Kidney (tissue), 14 donors: ENCODE data around the gene PRSS37. TPM values are rescaled to one million over a fixed set of nuclear protein-coding genes. Genes with fewer than 3 reads are reported as not detected.

Experiments
- DNase-seq, 5 donors: peaks; one replicate each; pipeline ENCODE4 v3.0.0-alpha.2; 2013 to 2020
- FAIRE-seq: peaks from 2 replicates; lab custom pipeline; 2012; peaks lifted over from hg19 to GRCh38; lab: Jason Lieb, UNC
- H3K27ac ChIP-seq, 2 donors: one replicate each; pipeline ENCODE4 v1.7.0; 2013; ENCODE audit warnings: low read depth in 2 of 2, low read length in 2 of 2, inconsistent platforms in 1 of 2
- H3K27me3 ChIP-seq: one replicate; pipeline ENCODE4 v1.7.1; 2013; ENCODE audit warnings: low read length, inconsistent platforms; ENCODE audit not compliant: control insufficient read depth, insufficient read depth
- H3K36me3 ChIP-seq, 3 donors: one replicate each; pipeline versions ENCODE4 v1.7.0 to v1.7.1; 2013; ENCODE audit warnings: low read length in 3 of 3, control low read depth in 1 of 3, inconsistent platforms in 1 of 3; ENCODE audit not compliant: insufficient read depth in 3 of 3, control insufficient read depth in 2 of 3
- H3K4me1 ChIP-seq, 3 donors: one replicate each; pipeline versions ENCODE4 v1.7.0 to v1.7.1; 2013; ENCODE audit warnings: low read length in 3 of 3, inconsistent platforms in 1 of 3, low read depth in 1 of 3; ENCODE audit not compliant: control insufficient read depth in 2 of 3, insufficient read depth in 2 of 3
- H3K4me3 ChIP-seq, 3 donors: one replicate each; pipeline versions ENCODE4 v1.7.0 to v1.8.1; 2013; ENCODE audit warnings: low read length in 3 of 3, control low read depth in 1 of 3, inconsistent platforms in 1 of 3
- H3K9ac ChIP-seq, 3 donors: one replicate each; pipeline versions ENCODE4 v1.7.0 to v1.7.1; 2013; ENCODE audit warnings: low read length in 3 of 3, control low read depth in 1 of 3, inconsistent platforms in 1 of 3
- H3K9me3 ChIP-seq, 3 donors: one replicate each; pipeline versions ENCODE4 v1.7.0 to v1.7.1; 2013; ENCODE audit warnings: low read length in 3 of 3, control low read depth in 1 of 3, inconsistent platforms in 1 of 3; ENCODE audit not compliant: control insufficient read depth in 2 of 3, insufficient read depth in 1 of 3
- intact Hi-C: fragments of 100-400 bp; cut with DNase I; formaldehyde crosslinking; loops from one replicate; pipeline ENCODE4 v1.11.1; 2022
- polyA plus RNA-seq: library from polyadenylated mRNA; stranded (reverse); fragments of 350-450 nt; fragmentation: Illumina TruSeq; extraction: RNeasy Lipid Tissue Mini Kit (QIAGEN cat#74804); gene quantifications from one replicate; pipeline ENCODE4 v1.2.3, GENCODE V29; 2014; ENCODE audit warnings: low read depth, low replicate concordance; ENCODE audit not compliant: insufficient read depth
- total RNA-seq: library from RNA; stranded (reverse); fragmentation: NEBNext Ultra II Directional; extraction: Animal tissue kit (Norgen Biotek cat#: 25700); gene quantifications from one replicate; pipeline ENCODE4 v1.2.1, GENCODE V29; 2021
- TF ChIP-seq, protein P1 (sequence below): IDR thresholded peaks from 3 replicates; pipeline ENCODE4 v1.5.1; 2012; ENCODE audit warnings: mild to moderate bottlenecking, moderate library complexity, borderline replicate concordance; ENCODE audit not compliant: insufficient read depth; ENCODE audit errors: extremely low read depth
- donor health status: control.
- donor health status: control.
- donor health status: control.
- donor health status: control.
- donor health status: control.
- donor health status: DM: yes; HTN: yes; CAD: no.
- donor health status: Normal renal cell carcinoma (clear cell type).

PRSS37 gene
- total and polyA plus RNA-seq, 2 donors from 2014 or later = not detected

DNA sequence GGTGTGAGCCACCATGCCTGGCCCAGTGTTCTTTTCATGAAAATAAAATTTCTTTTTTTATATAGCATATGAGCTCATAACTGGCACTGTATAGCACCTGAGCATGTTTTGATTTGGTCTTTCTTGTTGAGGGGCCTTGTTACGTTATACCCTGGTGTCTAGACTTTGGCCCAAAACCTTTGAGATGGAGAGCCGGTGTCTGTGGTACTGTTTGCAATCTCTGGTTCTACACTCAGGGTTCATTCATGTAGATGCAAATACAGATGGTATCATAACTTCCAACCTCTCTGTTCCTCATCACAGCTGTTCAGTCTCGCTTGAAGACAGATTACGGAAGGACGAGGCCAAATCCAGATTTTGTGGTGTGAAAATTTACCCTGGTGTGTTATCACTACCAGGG is 51.4 kb downstream of the PRSS37 start, which contains the start of gene TAS2R5:
Gene TAS2R5 (plus strand): TSS at position 301 of the 400 bp plus-strand sequence. CDS start 145 bp downstream, outside the sequence.
- Histone ChIP-seq H3K9me3 (no peaks in the 10 kb centered on the region), H3K27me3 (no peaks in the 10 kb centered on the region), H3K36me3 (peaks cover 0 to 5% (median 0%) of the 10 kb centered on the region in 3 donors), H3K4me1 (no peaks in the 10 kb centered on the region), H3K9ac (no peak within 1 kb of the TSS), H3K4me3 (no peak within 1 kb of the TSS), H3K27ac (no peak within 1 kb of the TSS)
- FAIRE-seq = no peak
- TF ChIP-seq, protein P1, sequence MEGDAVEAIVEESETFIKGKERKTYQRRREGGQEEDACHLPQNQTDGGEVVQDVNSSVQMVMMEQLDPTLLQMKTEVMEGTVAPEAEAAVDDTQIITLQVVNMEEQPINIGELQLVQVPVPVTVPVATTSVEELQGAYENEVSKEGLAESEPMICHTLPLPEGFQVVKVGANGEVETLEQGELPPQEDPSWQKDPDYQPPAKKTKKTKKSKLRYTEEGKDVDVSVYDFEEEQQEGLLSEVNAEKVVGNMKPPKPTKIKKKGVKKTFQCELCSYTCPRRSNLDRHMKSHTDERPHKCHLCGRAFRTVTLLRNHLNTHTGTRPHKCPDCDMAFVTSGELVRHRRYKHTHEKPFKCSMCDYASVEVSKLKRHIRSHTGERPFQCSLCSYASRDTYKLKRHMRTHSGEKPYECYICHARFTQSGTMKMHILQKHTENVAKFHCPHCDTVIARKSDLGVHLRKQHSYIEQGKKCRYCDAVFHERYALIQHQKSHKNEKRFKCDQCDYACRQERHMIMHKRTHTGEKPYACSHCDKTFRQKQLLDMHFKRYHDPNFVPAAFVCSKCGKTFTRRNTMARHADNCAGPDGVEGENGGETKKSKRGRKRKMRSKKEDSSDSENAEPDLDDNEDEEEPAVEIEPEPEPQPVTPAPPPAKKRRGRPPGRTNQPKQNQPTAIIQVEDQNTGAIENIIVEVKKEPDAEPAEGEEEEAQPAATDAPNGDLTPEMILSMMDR = no peak
- intact Hi-C loops = no loop called here
- no peak for DNase-seq

GRCh38 chr7:141788296-141788695 is 53.0 kb downstream of the PRSS37 start:
- H3K4me1 ChIP-seq = no peaks in the 10 kb centered on the region
- H3K36me3 ChIP-seq = peaks cover 0 to 5% (median 0%) of the 10 kb centered on the region in 3 donors
- H3K4me3 ChIP-seq = no peak overlapping the region
- intact Hi-C loops = no loop called here
- no peaks in the 10 kb centered on the region for H3K9me3 ChIP-seq
- no peaks in the 10 kb centered on the region for H3K27me3 ChIP-seq
- TF ChIP-seq, protein P1 = no peak
- DNase-seq (peak in 1 of 5 donors; percentile 5), FAIRE-seq (no peak)
- no peak overlapping the region for H3K9ac ChIP-seq
- H3K27ac ChIP-seq = no peak overlapping the region

Other genes with a start within 250 kb of the PRSS37 start
- 22.6 TPM for gene DENND11, start 139.3 kb downstream of the PRSS37 start, total RNA-seq
- gene DENND11, start 139.3 kb downstream of the PRSS37 start, polyA plus RNA-seq = 6.1 TPM
- 0.06 TPM for gene WEE2, start 133.1 kb downstream of the PRSS37 start, total RNA-seq
- 0.13 TPM for gene WEE2, start 133.1 kb downstream of the PRSS37 start, polyA plus RNA-seq
- 90.2 TPM for gene SSBP1, start 103.1 kb downstream of the PRSS37 start, total RNA-seq
- 190 TPM for gene SSBP1, start 103.1 kb downstream of the PRSS37 start, polyA plus RNA-seq
- gene TAS2R3, start 77.4 kb downstream of the PRSS37 start, total RNA-seq = 2.7 TPM
- gene TAS2R3, start 77.4 kb downstream of the PRSS37 start, polyA plus RNA-seq = not detected
- gene TAS2R4, start 64.8 kb downstream of the PRSS37 start, total RNA-seq = 2.5 TPM
- not detected for gene TAS2R4, start 64.8 kb downstream of the PRSS37 start, polyA plus RNA-seq
- 2.5 TPM for gene TAS2R5, start 51.3 kb downstream of the PRSS37 start, total RNA-seq
- not detected for gene TAS2R5, start 51.3 kb downstream of the PRSS37 start, polyA plus RNA-seq
- gene OR9A4, start 74.9 kb upstream of the PRSS37 start, total RNA-seq = 0.22 TPM
- not detected for gene OR9A4, start 74.9 kb upstream of the PRSS37 start, polyA plus RNA-seq
- gene CLEC5A, start 105.5 kb upstream of the PRSS37 start, total RNA-seq = 2.9 TPM
- not detected for gene CLEC5A, start 105.5 kb upstream of the PRSS37 start, polyA plus RNA-seq
- not detected for gene TAS2R38, start 132.3 kb upstream of the PRSS37 start, total RNA-seq
- gene TAS2R38, start 132.3 kb upstream of the PRSS37 start, polyA plus RNA-seq = not detected
- gene MGAM, start 154.4 kb upstream of the PRSS37 start, total RNA-seq = 3.0 TPM
- 2.9 TPM for gene MGAM, start 154.4 kb upstream of the PRSS37 start, polyA plus RNA-seq